ENCODE measurements around the gene PLCB1.

DNA sequence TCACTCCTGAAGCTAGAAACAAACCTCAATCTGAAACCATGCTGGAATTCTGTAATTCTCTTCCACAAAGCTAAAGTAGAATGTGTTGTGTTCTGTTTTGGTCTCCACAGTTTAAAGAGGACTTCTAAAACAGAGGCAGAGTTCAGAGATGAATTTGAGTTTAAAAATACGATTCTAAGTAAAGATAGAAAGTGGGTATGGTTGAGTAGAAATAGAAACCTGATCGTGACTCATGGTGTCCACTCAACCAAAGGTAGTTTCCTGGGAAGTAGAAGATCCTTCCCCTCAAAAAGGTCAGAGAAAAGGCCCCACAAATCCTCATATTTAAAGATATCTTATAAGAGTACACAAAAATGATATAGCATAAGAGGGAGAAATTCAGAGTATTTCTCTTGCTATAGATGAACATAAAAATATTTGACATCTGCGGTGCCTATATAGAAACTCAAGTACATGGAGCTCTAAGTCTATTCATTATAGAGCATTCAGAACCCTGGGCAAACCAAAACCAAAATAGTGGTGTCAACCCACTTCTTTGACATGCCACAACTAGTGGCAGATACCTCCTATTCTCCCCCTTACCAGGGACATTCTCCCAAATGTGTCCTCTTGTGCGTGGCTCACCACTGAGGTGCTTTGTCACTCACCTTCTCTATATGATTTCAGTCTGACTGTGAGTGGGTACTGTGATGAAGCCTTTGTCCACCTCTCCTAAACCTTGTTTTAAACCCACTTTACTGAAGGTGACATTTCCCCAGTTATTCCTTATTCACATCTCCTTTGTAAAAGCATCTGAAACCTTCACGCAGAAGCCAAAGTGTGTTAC lies 84.5 kb downstream of the PLCB1 start:
- TF ChIP-seq CTCF (conservative IDR thresholded peaks at IDR 0.05 in 1 of 2, IDR thresholded peaks at IDR 0.05 in 1 of 2; ENCODE audit: extremely low read depth in 1 of 2, insufficient read depth in 1 of 2, low read depth in 1 of 2, low read length in 2 of 2) (no peak), EZH2 (IDR thresholded peaks at IDR 0.05; ENCODE audit: borderline replicate concordance, low read length) (no peak)
